HG03442 (cell line): Measurements from ENCODE around the gene NR4A1.

Experiments
- ATAC-seq: cut with Tn5 transposase; IDR thresholded peaks from one replicate; pipeline ENCODE4 v1.9.1; 2021; ENCODE audit warnings: mild to moderate bottlenecking, moderate library complexity; ENCODE audit not compliant: unreplicated experiment

The NR4A1 gene

DNA sequence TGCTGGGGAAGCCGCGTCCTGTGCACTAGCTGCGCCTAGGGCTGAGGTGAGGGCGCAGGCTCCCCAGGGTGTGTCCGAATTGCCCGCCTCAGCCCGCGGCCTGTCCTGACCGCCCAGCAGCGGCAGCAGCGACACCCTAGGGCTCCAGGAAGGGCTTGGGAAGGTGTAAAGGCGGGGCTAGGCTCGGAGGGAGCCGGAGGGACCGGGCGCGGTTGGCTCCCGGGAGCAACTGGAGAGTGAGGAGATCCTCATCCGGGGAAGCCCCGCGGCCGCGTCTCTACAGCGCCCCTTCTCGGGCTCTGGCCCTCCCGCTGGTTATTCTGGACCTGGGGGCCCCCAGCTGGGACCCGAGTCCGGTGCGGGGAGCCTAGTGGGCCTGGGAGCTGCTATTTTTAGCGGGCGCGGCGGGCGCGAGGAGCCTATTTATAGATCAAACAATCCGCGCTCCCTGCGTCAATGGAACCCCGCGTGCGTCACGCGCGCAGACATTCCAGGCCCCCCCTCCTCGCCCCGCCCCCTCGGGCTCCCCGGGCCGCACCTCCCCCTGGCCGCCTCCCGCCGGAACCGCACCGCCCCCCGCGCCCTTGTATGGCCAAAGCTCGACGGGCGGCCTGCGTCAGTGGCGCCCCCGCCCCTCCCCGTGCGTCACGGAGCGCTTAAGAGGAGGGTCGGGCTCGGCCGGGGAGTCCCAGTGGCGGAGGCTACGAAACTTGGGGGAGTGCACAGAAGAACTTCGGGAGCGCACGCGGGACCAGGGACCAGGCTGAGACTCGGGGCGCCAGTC, at the start of gene NR4A1:
NR4A1 (plus strand) TSS at position 685 of the 784 bp plus-strand sequence. CDS start 2,887 bp downstream, outside the sequence.
- ATAC-seq: peak; percentile 76

DNA sequence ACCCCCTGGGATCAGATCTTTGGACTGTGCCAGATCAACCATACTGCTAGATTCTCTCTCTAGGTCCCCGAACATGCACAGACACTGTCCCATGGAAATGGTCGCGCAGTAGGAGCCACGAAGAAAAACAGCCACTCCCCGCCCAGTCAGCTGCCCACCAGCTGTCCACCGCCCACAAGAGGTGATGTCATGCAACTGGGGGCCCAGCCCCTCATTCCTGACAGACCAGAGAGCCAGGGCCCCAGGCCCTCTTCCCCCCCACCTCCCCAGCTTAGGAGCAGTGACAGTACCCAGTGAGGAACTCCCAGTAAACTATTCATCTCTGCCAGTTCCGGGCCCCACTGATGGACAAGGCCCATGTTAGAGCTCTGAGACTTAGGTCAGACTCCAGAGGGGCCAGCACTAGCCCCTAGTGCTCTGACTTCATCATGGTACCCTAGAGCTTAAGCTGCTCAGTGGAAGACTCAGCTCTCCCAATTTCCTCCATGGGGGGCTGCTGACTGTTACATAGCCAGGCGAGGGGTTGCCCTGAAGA, 48.2 kb upstream of the NR4A1 start:
- ATAC-seq: no peak

GRCh38 chr12:52003591-52003990, 47.7 kb upstream of the NR4A1 start:
- no peak for ATAC-seq

- ATAC-seq: no peak
Measured at GRCh38 chr12:52004042-52004648, 47.1 kb upstream of the NR4A1 start.

DNA sequence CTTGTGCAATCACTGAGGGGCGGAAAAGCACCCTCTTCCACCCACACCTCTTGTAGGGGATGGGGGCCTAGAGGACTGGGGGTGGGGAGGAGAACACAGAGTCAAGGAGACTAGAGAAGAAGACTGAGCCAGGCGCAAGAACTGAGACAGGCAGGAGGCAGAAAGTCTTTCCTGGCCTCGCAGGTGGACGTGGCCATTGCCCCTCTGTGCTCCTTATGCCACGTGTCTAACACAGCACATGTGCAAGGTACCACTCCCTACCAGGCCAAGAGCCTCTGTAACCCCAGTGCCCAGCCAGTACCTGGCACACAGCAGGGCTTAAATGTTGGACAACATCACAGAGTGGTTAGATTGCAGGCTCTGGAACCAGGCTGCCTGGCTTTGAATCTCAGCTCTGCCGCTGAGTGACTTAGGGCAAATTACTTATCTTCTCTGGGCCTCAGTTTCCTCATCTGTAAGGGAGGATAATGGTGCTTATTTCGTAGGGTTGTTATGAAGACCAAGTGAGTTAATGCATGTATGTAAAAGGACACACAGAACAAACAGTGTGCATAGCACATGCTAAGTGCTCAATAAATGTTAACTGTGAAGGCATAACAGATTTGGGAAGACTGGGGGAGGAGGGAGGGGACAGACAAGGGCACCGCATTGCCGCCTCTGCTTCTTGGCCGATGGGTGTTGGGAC, 45.9 kb upstream of the NR4A1 start:
- no peak for ATAC-seq

DNA sequence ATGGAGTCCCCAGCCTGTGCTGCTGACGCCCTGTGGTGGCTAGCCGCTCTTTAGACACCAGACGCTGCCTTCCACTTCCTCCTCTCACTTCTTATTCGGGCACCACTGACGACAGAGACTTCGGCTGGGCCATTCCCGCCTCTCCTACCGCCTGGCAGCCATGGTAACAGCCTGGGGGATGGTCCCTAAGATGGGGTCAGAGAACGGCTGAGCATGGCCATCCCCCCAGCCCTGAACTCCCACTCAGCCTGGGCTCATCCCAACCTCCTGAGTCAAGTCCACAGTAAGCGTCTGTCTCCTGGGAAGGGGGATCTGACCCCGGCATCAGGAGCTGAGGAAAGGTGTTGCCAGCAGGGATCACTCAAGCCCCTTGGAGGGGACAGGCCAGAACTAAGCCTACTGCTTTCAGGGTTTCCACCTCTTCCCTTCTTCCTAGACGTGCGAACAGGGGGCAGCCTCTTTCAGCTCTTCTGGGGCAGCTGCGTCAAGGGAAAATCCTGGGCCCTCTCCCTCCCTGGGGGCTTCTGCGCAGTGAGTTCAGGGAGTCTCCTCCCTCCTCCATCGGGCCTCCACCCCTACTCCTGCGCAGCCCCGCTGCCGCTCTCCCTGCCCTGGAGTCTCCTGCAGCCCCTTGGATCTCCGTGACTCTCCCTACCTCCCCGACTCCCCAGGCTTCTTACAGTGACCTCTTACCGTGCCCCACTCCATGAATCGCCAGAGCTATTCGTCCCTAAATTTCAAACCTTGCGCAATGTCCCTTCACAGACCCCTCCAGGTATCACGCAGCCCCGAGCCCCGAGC, 45.1 kb upstream of the NR4A1 start:
- ATAC-seq: peak; percentile 65

DNA sequence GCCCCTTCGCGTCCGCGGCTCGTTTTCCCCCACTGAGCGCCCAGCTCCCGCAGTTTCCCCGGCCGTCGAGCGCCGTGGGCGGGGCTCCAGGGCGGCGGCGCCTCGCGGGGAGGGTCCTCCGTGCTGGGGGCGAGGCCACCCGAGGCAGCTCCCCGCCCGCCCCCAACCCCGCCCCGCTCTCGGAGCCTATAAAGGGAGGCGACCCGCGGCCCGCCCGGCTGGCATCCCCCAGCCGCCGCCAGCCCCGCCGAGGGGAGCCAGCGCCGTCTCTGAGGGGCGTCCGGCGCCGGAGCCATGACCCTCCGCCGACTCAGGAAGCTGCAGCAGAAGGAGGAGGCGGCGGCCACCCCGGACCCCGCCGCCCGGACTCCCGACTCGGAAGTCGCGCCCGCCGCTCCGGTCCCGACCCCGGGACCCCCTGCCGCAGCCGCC, 44.5 kb upstream of the NR4A1 start, which contains the start of gene TAMALIN:
TAMALIN (plus strand) TSS at position 221 of the 432 bp plus-strand sequence; CDS start at position 295, 74 bp downstream.
- ATAC-seq: no peak

- ATAC-seq: no peak
Measured at GRCh38 chr12:52007158-52007921, 43.9 kb upstream of the NR4A1 start.

DNA sequence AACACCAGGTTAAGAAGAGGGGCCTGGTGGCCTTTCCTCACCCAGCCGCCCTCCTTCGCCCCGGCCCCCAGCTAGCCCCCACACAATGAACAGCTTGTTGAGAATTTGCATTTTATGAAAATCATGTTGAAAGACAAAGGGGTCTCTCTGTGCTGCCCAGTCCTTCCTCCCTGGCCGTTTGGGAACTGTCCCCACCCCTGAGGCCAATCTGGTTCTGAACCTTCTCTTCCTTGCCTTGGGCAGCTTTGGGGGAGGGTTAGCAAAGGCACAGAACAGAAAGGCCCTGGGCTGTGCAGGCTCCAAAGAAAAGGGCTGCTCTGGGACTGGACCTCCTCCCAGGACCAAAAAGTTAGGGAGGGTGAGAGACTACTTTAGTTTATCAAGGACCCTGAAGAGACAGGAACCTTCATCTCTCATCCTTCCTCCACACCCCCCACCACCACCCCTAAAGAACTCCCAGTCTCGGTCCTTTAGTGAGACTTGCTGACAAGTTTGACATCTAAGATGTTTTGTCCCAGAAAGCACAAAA, 43.2 kb upstream of the NR4A1 start:
- no peak for ATAC-seq

GRCh38 chr12:52009081-52009751, 42.0 kb upstream of the NR4A1 start:
- ATAC-seq: no peak

- ATAC-seq: no peak
Measured at GRCh38 chr12:52010152-52010622, 41.1 kb upstream of the NR4A1 start.

DNA sequence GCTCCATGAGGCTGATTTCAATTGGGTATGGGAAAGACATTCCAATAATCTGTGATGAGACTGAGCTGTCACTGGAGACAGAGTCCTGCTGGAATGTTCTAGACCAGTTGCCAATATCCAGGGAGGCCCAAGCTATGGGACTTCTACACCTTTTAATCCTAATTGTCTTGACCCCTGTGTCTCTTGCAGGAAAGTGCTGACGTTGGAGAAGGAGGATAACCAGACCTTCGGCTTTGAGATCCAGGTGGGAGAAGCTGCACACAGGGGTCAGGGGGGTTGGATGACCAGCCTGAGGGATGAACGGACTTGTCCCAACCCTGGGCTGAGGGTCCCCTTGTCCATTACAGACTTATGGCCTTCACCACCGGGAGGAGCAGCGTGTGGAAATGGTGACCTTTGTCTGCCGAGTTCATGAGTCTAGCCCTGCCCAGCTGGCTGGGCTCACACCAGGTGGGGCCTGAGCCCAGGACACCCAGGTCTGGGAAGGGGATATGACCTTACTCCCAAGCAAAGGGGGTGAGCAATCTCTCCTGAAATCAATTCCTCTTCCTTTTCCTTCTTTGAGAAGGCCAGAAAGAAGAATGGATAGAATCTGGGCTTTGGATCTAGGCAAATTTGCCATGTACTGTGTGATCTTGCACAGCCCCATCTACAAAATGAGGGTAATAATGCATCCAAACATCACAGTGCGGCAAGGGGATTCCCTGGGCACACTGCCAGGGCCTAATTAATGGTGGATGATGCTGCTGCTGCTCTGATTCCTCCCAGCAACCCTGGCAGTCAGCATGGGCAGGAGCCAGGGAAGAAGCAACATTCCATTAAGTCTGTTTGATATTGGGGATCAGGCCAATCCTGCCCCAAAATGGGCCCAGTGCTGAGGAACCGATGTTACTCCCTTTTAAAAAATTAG, 40.3 kb upstream of the NR4A1 start:
- no peak for ATAC-seq

- no peak for ATAC-seq
Measured at GRCh38 chr12:52011602-52012214, 39.5 kb upstream of the NR4A1 start.

DNA sequence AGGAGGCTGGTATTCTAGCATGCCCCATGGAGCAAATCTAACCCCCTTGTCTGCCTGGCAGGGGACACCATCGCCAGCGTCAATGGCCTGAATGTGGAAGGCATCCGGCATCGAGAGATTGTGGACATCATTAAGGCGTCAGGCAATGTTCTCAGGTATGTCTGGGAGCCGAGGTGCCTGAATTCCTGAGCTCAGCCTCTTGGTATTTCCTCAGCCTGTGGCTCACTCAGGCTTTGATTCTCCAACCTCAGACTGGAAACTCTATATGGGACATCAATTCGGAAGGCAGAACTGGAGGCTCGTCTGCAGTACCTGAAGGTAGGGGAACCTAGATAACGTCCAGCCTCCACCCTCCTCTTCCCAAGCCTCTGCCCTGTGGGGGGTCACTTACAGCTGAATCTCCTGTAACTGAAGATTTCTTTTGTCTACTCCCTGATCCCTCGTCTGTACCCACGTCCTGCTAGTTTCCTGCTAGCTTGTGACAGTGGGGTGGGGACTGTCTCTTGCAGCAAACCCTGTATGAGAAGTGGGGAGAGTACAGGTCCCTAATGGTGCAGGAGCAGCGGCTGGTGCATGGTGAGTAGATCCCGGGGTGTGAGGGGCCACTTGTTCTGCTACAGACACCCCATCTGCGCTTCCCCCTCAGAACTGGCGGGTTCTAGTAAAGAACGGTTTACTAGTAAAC, 37.5 kb upstream of the NR4A1 start:
- no peak for ATAC-seq

GRCh38 chr12:52014567-52015530, 36.4 kb upstream of the NR4A1 start:
- no peak for ATAC-seq

GRCh38 chr12:52015532-52016041, 35.7 kb upstream of the NR4A1 start:
- no peak for ATAC-seq
